Measurements from ENCODE around the gene RPTOR.

RPTOR gene

DNA sequence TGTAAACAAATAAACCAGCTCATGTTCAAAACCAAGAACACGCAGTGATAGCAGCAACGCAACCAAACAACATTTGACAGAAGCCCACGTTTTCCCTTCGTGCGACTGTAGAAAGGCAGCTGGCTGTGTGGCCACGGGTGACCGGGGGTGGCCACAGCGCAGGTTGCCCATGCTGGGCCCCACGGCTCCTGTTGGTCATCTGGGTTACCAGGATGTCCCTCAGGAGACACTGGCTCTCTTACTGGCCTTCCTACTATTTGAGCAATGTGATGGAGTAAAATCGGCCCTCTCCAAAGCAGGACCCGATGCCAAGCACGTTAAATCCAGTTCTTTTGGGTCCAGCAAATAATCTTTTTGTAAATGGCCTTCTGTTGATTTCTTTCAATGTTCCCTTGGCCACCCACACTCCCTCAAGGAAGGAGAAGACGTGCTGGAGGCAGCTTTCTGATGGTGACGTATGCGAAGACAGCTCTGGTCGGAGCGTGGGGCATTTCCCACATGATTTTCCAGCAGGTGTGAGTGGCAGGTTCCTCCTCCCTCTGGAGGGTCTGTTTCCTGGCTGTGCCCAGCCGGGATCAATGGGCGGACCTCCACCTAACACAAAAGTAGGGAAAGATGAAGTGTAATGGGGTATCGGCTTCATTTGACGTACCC is 303.9 kb downstream of the RPTOR start:
- H3K4me3 ChIP-seq (ENCODE audit: low read length): no peak overlapping the region
- no peaks in the 10 kb centered on the region for H3K4me1 ChIP-seq (ENCODE audit: control insufficient read depth, insufficient read depth, low read length)
- no peaks in the 10 kb centered on the region for H3K27me3 ChIP-seq (ENCODE audit: control insufficient read depth, insufficient read depth, low read length)
- no peak overlapping the region for H3K9ac ChIP-seq (ENCODE audit: low read length)
- no peak overlapping the region for H3K27ac ChIP-seq (ENCODE audit: low read depth, low read length)
- H3K36me3 ChIP-seq (ENCODE audit: control insufficient read depth, insufficient read depth, low read length): no peaks in the 10 kb centered on the region

DNA sequence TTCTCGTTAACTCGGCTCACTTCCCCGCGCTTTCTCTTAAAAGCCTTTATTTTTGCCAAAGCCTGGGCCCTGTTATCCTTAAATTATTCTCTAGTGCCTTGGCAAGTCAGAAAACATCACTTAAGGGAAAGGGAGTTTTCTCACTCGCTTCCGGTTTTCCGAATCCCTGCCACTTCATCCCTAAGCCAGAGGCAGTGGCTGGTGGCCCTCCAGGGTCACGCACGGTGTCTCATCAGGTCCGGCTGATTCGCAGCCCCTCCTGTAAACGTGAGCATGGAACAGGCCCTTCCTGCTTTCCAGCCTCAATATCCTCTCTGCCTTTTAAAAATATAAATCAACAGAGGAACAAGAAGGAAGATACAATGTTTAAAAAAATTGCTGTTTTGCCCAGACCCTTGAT is 304.5 kb downstream of the RPTOR start:
- no peaks in the 10 kb centered on the region for H3K27me3 ChIP-seq (ENCODE audit: control insufficient read depth, insufficient read depth, low read length)
- no peaks in the 10 kb centered on the region for H3K36me3 ChIP-seq (ENCODE audit: control insufficient read depth, insufficient read depth, low read length)
- no peak overlapping the region for H3K9ac ChIP-seq (ENCODE audit: low read length)
- H3K4me3 ChIP-seq (ENCODE audit: low read length): no peak overlapping the region
- no peaks in the 10 kb centered on the region for H3K4me1 ChIP-seq (ENCODE audit: control insufficient read depth, insufficient read depth, low read length)
- no peak overlapping the region for H3K27ac ChIP-seq (ENCODE audit: low read depth, low read length)

DNA sequence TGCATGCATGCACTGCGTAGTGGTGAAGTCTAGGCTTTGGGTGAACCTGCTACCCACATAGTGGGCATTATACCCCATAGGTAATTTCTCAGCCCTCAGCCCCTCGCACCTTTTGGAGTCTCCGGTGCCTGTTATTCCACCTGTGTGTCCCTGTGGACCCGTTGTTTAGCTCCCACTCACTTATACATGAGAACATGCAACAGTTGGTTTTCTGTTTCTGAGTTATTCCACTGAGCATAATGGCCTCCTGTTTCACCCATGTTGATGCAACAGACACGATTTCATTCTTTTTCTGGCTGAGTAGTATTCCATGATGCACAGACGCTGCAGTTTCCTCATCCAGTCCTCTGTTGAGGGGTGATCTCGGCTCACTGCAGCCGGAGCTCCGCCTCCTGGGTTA is 305.5 kb downstream of the RPTOR start:
- Histone ChIP-seq H3K4me3 (ENCODE audit: low read length) (no peak overlapping the region), H3K36me3 (ENCODE audit: control insufficient read depth, insufficient read depth, low read length) (no peaks in the 10 kb centered on the region), H3K27me3 (ENCODE audit: control insufficient read depth, insufficient read depth, low read length) (no peaks in the 10 kb centered on the region), H3K4me1 (ENCODE audit: control insufficient read depth, insufficient read depth, low read length) (no peaks in the 10 kb centered on the region), H3K9ac (ENCODE audit: low read length) (no peak overlapping the region), H3K27ac (ENCODE audit: low read depth, low read length) (no peak overlapping the region)

DNA sequence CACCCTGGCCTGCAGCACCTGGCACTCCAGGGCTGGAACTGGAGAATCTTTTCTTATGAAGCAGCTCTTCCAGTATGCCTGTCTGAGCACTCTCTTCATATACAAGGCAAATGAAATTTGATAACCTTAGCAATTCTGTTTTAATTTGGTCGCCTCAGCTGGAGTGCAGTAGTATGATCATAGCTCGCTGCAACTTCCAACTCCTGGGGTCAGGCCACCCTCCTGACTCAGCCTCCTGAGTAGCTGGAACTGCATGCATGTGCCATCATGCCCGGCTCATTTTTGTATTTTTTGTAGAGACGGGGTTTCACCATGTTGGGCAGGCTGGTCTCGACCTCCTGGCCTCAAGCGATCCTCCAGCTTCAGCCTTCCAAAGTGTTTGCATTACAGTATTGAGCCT is 306.2 kb downstream of the RPTOR start:
- no peak overlapping the region for H3K4me3 ChIP-seq (ENCODE audit: low read length)
- no peak overlapping the region for H3K27ac ChIP-seq (ENCODE audit: low read depth, low read length)
- no peaks in the 10 kb centered on the region for H3K27me3 ChIP-seq (ENCODE audit: control insufficient read depth, insufficient read depth, low read length)
- no peak overlapping the region for H3K9ac ChIP-seq (ENCODE audit: low read length)
- H3K36me3 ChIP-seq (ENCODE audit: control insufficient read depth, insufficient read depth, low read length): no peaks in the 10 kb centered on the region
- no peaks in the 10 kb centered on the region for H3K4me1 ChIP-seq (ENCODE audit: control insufficient read depth, insufficient read depth, low read length)

DNA sequence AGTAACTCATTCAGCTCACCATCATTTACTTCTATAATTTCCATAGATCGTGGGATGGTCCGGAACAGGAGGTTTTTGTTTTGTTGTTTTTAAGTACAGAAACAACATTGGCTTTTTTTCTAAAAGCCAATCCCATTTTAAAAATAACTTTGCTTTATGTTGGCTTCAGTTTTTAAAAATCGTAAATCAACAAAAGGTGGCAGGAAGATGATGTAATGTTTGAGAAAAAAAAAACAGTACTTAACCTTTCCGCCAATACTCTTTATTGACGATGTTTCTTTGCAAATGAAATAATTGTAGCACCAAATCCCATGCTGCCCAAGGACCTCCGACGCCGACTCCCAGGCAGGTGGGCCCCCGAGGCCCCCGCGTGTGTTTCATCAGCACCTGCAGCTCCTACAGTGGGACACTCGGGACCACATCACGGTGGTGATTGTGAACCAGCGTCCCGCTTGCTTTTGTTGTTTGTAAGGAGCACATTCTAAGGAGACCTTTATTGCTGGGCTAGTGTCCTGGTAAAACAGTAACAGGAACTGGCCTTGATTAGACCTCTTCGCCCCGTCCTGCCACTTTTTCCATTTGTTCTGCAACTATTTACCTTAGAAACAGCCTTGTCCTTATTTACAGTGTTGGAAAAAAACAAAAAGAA is 306.8 kb downstream of the RPTOR start:
- Histone ChIP-seq H3K4me3 (ENCODE audit: low read length) (no peak overlapping the region), H3K27me3 (ENCODE audit: control insufficient read depth, insufficient read depth, low read length) (no peaks in the 10 kb centered on the region), H3K4me1 (ENCODE audit: control insufficient read depth, insufficient read depth, low read length) (peaks cover 3% of the 10 kb centered on the region), H3K27ac (ENCODE audit: low read depth, low read length) (no peak overlapping the region), H3K36me3 (ENCODE audit: control insufficient read depth, insufficient read depth, low read length) (no peaks in the 10 kb centered on the region), H3K9ac (ENCODE audit: low read length) (no peak overlapping the region)

DNA sequence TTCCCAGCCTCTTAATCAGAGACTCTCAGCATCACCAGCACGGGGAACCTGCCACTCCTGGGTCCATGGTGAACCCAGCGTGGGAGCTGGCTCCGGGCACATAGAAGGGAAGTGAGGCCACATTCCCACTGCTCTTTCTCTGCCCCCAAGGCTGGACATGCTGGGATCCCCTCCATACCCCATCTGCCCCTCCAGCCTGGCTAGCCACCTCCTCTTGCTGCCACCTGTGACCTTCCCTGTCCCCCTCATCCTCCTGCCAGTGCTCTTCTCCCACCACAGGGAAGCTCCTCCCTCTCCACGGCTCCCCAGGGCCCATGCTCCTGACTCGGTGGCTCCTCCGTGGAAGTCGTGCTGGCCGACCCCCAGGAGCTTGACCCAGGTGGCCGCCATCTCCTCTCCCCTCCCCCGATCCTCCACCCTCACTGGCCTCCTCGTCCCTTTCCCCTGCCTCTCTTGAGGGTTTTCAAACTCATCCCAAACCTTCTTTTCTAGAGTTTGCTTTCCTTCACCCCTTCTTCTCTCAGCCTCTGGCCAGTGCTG is 307.9 kb downstream of the RPTOR start:
- Histone ChIP-seq H3K4me1 (ENCODE audit: control insufficient read depth, insufficient read depth, low read length) (peaks cover 3% of the 10 kb centered on the region), H3K4me3 (ENCODE audit: low read length) (no peak overlapping the region), H3K36me3 (ENCODE audit: control insufficient read depth, insufficient read depth, low read length) (no peaks in the 10 kb centered on the region), H3K9ac (ENCODE audit: low read length) (no peak overlapping the region), H3K27ac (ENCODE audit: low read depth, low read length) (no peak overlapping the region), H3K27me3 (ENCODE audit: control insufficient read depth, insufficient read depth, low read length) (no peaks in the 10 kb centered on the region)

DNA sequence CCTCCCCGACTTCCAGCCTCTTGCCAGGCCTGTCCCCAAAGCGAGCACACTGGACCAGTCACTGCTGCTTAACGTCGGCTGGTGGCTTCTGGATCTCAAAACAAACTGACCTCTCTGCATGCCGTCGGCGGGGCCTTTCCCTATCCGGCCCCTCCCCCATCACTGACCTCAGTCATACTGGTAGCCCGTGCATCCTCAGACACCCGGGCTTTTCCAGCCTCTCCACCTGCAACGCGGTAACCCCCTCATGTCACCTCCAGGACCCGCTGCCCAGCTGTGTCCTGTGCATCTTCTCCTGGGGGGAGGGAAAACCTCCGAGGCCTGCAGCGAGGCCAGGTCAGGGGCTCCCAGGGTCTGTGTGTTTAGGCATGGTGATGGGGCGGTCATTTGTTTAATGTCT is 308.4 kb downstream of the RPTOR start:
- Histone ChIP-seq H3K4me3 (ENCODE audit: low read length) (no peak overlapping the region), H3K36me3 (ENCODE audit: control insufficient read depth, insufficient read depth, low read length) (no peaks in the 10 kb centered on the region), H3K9ac (ENCODE audit: low read length) (no peak overlapping the region), H3K27me3 (ENCODE audit: control insufficient read depth, insufficient read depth, low read length) (no peaks in the 10 kb centered on the region), H3K27ac (ENCODE audit: low read depth, low read length) (no peak overlapping the region), H3K4me1 (ENCODE audit: control insufficient read depth, insufficient read depth, low read length) (peaks cover 3% of the 10 kb centered on the region)

DNA sequence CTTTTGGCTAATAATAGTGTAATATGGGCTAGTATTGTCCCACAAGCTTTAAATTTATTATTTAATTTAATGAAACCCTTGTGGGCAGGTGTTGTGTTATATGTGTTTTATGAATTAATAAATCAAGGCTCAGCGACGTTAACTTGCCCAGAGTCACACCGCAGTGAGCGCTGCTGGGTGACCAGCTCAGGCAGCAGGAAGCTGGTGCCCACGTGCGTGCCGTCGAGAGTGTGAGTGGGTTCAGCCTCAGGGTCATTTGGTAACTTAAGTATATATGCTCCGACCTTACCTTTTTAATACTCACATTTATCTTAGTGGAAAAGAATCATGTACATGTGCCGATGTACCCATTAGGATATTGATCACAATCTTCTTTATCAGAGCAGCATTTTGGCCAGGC is 309.6 kb downstream of the RPTOR start:
- Histone ChIP-seq H3K4me1 (ENCODE audit: control insufficient read depth, insufficient read depth, low read length) (peaks cover 9% of the 10 kb centered on the region), H3K27me3 (ENCODE audit: control insufficient read depth, insufficient read depth, low read length) (no peaks in the 10 kb centered on the region), H3K27ac (ENCODE audit: low read depth, low read length) (no peak overlapping the region), H3K36me3 (ENCODE audit: control insufficient read depth, insufficient read depth, low read length) (no peaks in the 10 kb centered on the region), H3K4me3 (ENCODE audit: low read length) (no peak overlapping the region), H3K9ac (ENCODE audit: low read length) (no peak overlapping the region)

DNA sequence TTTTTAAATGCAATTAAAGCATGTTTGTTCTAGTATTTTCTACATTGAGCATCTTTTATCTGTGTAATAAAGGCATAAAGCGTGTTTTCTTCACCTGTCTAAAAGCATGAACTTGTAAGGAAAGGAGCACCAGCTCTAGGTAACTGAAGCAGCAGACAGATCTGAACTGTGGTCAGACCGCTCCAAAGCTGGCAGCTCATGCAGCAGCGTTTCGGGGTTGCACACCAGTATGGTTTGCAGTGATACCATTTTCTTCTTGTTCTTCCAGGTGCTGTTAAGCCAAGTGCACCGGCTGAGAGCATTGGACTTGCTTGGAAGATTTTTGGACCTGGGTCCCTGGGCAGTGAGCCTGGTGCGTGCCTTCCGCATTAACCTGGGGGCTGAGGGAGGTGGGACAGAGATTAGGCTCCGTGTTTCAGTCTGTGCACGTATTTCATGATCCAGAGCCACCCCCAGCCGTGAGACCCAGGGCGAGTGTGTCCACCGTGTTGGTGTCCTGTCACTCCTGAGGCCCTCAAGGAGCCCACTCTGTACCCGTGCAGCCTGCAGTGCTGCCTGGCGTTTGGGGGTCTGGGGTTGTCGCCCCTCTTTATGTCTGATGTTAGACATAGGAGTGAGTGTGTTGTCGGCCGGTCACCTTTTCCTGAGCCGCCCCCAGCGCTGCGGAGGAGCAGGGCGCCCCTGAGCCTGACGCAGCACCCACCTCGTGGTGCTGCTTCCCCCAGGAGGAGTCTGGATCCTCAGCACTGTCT is 310.7 kb downstream of the RPTOR start:
- Histone ChIP-seq H3K4me1 (ENCODE audit: control insufficient read depth, insufficient read depth, low read length) (peaks cover 18% of the 10 kb centered on the region), H3K36me3 (ENCODE audit: control insufficient read depth, insufficient read depth, low read length) (no peaks in the 10 kb centered on the region), H3K9ac (ENCODE audit: low read length) (no peak overlapping the region), H3K4me3 (ENCODE audit: low read length) (no peak overlapping the region), H3K27ac (ENCODE audit: low read depth, low read length) (no peak overlapping the region), H3K27me3 (ENCODE audit: control insufficient read depth, insufficient read depth, low read length) (no peaks in the 10 kb centered on the region)

DNA sequence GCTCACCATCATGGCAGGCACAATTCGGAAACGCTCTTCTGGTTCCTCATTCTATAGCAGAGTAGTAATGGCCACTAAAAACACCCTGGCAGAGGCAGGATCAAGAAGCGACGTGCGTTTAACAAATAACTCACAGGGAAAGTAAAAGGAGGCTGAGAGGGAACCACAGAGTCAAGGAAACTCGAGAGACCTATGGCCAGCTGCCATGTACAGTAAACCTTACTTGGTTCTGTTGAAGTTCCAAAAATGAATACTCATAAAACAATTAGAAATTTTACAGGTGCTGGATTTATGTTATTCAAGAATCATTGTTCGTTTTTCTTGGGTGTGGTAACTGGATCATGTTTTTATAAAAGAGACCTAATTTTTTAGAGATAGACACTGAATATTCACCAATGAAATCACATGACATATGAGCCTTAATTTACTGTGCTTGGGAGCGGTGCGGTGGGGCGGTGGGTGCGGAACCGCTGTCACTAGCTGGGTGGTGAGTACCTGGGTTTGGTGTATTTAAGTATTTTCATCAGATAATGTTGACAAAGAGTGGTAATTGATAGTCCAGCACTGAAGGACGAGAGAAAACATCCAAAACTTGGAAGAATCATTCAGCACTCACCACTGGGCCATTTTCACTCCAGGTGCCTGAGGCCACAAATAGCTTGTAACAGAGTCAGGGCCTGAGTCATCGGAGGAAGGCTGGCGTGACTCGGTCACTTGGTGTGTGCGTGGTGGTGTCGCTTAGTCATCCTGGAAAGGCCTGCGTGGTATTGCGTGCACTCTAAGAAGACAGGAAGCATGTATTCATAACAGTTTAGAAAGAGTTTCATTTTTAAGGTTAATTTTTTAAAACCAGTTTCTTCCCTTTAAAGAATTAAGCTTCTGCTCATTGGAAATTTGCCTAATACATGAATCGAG is 311.6 kb downstream of the RPTOR start:
- Histone ChIP-seq H3K4me1 (ENCODE audit: control insufficient read depth, insufficient read depth, low read length) (peaks cover 22% of the 10 kb centered on the region), H3K27me3 (ENCODE audit: control insufficient read depth, insufficient read depth, low read length) (no peaks in the 10 kb centered on the region), H3K36me3 (ENCODE audit: control insufficient read depth, insufficient read depth, low read length) (no peaks in the 10 kb centered on the region), H3K9ac (ENCODE audit: low read length) (no peak overlapping the region), H3K4me3 (ENCODE audit: low read length) (no peak overlapping the region), H3K27ac (ENCODE audit: low read depth, low read length) (peak overlapping the region; percentile 46)

DNA sequence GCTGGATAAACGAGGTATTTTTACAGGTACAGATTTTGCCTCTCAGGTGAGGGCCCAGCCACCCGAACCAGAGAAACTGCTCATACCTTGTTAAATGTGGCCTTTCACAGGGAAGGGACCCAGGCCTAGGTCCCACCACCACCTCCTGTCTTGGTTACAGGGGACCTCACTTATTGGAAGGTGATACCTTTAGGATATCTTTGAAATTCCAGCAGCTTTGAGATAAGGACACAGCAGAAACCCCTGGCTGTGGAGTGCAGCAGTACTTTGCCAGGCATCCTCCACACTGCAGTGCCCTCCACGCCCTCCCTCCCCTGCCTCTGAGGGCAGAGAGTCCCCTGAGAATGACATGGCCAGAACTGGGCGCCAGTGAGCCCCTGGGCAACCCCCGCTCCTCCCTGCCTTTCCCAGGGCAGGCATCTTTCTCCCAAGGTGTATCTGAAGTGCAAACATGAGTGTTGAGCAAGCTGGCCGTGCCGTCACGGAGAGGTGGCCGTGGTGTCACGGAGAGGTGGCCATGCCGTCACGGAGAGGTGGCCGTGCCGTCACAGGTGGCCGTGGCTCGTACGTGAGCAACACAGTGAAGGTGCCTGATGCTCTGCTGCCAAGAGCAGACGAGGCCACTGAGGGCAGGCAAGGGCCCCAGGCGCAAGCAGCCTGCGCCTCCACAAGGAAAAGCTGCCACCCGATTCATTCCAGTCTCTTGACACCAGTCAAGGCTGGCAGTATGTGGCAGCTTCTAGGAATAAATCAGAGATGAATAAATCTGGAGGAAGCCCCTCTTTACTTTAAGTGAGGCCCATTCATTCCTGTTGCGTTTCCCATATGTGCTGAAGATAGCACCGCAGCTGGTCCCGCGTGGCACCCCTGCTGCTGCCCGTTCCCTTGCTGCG is 312.5 kb downstream of the RPTOR start:
- Histone ChIP-seq H3K9ac (ENCODE audit: low read length) (no peak overlapping the region), H3K4me1 (ENCODE audit: control insufficient read depth, insufficient read depth, low read length) (peaks cover 25% of the 10 kb centered on the region), H3K4me3 (ENCODE audit: low read length) (no peak overlapping the region), H3K27ac (ENCODE audit: low read depth, low read length) (peak overlapping the region; percentile 46), H3K36me3 (ENCODE audit: control insufficient read depth, insufficient read depth, low read length) (no peaks in the 10 kb centered on the region), H3K27me3 (ENCODE audit: control insufficient read depth, insufficient read depth, low read length) (no peaks in the 10 kb centered on the region)

All from rectal smooth muscle tissue (tissue), 1 donor.